ENCODE results near the gene TPX2.

TPX2 gene

DNA sequence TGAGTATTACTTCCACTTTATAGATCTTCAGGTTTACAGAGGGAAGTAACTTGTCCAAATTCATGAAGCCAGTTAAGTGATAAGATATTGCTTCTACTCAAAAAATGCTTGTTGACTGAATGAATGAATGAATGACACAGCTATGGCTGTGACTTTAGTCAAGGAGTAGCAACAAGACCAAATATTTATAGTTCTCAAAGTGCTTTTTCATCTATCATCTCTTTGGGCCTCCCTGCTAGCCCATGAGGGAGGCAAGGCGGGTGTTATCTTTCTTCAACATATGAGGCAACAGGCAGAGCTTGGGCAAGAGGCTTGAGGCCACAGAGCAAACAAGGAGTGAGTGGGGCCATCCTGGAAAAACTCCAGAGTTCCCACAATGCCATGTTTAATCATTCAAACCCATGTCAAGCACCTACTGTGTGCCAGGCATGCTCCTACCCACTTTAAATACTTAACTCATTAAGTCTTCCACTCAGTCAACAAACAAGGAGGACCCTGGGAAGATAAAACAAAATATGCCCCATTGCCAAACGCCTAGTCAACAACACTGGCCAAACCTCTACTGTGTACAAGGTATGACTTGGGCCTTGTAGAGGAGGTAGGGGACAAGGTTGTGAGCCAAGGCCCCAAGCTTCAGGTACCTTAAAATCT, 32.4 kb upstream of the TPX2 start:
- DNase-seq = no peak

GRCh38 chr20:31707258-31707615, 31.9 kb upstream of the TPX2 start:
- no peak for DNase-seq

DNA sequence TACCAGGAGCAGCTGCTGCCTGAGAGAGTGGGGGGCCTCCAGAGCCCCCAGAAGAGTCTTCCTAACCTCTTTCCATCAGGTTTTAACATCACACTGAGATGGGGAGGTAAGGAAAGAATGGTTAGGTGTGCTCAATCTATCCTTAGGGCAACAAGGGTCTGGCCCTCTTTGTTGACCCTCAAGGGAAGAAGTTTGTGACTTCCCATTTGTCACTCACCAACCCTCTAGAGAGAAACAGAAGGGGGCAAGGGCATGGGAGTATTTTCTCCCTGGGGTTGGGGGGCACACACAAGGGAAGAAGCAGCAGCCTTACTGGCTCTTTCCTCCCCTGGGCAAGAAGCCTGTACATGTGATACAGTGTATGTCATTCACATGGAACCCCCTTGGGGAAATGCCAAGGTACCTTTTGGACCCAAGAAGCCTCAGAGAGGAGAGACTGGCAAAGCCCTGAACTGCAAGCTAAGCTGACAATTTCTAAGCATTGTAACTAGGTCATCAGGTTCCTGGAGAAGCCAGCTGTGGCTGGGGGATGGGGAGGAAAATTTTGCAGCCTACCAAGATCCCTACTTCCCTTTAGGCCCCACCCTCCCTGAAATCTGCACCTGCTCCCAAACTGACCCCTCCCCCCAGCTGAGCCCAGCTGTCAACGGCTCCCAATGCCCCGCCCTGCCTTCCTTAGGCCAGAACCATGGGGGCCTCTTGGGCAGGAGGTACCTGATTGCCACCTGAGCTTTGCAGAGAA, 30.9 kb upstream of the TPX2 start:
- no peak for DNase-seq

- no peak for DNase-seq
Observed at GRCh38 chr20:31708736-31709534, 30.2 kb upstream of the TPX2 start.

- no peak for DNase-seq
Observed at GRCh38 chr20:31709939-31710338, 29.2 kb upstream of the TPX2 start.

DNA sequence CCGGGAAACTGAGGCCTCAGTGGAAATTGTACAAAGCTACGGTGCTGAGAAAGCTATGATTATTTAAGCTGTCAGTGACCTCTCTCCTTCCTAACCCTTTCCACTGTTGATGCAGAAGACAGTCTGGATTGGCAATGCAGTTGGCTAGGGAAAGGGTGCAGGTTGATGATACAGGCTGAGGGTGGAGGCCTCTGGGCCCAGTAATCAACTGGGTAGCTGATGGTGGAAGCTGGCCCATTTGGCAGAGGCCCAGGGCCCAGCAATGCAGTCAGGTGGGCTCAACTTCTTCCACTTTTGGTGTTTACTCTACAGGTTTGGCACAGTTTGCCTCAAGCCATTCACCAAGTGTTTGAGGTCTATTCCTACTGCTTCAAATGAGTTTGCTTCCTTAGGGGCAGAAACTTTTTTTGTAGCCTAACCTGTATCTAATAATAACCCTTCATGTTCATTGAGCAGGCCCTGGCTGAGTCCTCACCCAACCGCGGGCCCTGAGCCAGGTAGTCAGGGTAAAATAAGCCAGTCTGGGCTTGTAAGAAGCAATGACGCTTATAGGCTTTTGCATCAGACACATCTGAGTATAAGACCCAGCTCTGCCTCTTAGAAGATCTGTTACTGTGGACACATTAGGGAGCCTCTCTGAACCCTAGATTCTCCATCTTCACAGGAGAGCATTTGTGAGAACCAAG, 28.5 kb upstream of the TPX2 start:
- no peak for DNase-seq

DNA sequence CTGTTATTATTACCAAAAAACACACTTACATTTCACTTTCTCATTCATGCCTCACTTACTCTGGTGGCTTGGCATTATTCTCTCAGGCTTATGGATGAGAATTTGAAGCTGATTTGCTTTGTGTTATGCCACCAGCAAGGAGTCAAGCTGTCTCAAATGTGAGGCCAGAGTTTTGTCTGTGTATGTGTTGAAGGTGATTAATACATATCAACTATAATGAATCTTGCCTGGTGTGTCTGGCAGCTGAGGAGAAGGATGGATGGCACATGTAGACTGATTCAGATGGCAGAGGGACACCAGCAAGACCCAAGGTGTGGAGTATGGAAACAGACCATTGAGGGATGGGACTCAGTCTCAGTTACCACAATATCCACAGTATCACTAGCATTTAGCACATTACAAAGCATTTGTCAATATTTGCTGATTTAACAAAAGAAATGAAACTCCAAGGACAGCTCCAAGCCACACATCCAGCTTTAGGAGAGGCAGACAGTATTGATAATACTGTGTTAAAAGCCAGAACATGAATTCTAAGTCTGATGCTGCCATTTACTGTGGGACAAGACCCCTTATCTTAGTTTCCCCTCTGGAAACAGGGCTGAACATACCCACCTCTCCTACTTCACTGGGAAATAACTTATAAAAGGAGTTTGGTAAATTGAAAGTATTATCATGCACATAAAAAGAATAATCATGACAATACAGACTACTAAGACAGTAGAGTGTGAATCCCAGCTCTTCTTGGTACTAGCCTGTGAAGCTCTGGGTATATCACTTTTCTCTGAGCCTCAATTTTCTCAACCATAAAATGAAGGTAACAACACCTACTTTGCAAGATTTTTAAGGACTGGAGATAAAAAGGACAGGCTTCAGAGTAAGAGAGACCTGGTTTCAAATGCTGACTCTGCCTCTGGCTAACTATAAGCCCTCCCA, 27.6 kb upstream of the TPX2 start:
- DNase-seq = no peak

GRCh38 chr20:31712112-31712553, 27.0 kb upstream of the TPX2 start:
- no peak for DNase-seq

DNA sequence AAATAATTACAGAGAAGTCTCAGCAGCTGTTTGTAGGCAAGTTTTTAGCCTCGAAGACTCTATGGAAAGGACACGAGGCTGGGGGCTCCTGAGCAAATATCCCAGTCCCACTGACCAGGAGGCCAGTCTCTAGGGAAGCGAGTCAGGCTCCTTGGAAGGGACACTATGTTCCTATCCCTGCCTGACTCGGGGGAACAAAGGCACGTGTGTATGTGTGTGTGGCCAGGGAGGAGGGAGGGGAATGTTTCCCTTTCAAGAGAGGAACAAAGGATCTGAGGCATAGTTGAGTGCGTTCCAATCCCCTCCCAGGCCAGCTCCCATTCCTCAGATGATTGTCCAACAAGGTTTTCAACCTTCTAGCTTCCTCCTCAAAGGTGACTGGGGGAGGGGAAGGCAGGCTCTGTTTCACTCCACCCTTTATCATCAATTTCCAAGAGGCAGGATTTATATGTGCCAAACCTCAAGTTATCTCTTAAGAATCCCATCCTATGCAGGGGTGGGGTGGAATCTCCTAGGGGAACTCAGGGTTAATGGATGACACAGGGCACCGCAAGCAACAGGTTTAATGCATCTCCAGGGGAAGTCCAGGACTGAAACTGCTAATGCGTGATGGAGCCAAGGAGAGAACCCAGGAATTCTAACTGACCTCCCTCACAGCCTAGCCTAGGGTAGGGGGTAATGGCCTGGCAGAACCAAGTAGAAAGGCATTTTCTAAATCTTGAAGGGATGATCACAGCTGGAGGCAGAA, 26.4 kb upstream of the TPX2 start:
- no peak for DNase-seq

- no peak for DNase-seq
Observed at GRCh38 chr20:31713312-31714273, 25.5 kb upstream of the TPX2 start.

DNA sequence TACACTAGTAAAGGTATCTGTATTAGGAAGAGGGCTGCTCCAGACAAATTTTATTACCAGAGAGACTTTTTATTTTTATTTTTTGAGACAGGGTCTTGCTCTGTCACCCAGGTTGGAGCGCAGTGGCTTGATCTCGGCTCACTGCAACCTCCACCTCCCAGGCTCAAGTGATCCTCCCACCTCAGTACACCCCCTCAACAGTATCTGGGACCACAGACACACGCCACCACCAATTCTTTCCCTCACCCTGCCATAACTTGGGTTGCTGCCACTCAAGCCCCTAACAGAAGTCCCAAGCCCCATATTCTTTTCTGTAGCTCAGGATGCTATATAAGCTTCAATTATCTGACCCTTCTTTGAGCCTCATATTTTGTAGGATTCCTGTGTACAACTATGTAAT, 23.3 kb upstream of the TPX2 start:
- no peak for DNase-seq

DNA sequence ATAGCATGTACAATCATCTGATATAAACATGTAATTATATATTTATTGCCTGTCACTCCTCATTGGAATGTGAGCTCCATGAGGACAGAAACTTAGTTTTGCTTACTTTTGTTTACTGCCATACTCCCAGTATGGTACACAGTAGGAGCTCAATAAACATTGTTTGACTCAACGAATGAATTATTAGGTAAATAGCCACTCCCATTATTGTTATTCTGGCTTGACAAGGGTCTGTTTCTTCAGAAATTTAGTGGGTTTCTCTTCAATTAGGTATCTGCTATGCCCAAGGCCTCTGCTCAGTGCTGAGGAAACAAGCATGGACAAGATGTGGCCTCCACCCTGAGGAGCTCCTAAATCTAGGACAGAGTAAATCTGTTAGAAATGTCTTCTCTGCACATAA, 22.7 kb upstream of the TPX2 start:
- no peak for DNase-seq

- no peak for DNase-seq
Observed at GRCh38 chr20:31716818-31717477, 22.1 kb upstream of the TPX2 start.

DNA sequence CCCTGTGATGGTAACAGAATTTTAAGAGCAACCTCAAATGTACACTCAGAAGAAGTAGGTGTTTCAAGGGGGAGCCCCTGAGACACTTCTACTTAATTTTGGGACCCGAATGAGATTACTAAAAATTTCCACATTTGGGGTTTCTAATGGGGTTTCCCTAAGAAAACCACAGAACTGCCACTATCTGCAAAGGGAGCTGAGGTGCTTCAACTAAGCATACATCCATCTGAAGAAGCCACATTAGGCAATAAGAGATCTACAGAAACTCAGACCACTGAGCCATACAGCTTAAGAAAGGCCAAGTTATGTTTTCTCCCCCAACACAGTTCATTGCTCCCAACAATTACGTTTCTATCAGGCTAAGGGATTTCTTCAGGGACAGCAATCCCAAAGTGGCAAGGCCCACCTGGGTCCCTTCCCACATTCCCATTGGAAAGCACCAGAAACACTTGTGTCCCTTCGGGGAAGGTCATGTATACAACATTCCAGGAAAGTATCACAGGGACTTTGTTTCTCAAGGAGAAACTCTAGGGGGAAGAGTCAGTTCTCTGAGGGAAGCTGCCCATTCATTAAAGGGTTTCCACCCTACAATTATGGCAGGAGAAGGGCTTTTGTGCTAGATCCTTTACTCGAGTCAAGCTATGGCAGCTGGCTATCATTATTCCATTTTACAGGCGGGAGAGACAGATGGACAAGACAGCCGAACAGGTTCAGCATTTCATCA, 21.4 kb upstream of the TPX2 start:
- DNase-seq = no peak

DNA sequence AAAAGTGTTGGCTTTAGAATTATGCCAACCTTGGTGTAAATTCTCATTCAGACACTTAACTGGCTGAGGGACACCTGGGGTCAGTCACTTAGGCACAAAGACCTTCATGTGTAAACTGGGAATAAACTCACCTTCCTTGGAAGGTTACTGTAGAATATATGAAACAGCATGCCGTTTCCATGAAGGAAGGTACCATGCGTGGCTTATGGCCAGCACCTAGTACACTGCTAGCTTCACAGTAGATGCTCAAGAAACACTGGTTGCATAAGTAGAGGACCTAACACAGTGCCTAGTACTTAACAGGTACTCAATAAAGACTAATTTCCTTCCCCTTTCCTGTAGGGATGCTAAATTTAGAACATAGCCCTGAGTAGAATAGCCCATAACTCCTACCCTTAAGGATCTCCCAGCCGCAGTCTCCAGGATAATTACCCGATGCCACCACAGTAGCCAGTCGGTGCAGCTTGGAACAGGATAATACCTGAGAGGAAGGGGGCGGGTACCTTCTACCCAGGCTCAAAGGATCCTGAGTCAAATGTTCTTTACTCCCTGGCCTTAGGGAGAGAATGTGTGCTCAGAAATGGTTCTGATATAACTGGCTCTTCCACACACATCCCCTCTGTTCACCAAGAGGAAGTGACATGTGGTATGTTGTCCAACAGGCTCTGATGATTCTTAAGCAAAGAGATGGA, 20.0 kb upstream of the TPX2 start:
- DNase-seq = no peak

- DNase-seq = no peak
Observed at GRCh38 chr20:31719644-31720485, 19.2 kb upstream of the TPX2 start.

Data from effector CD8-positive, alpha-beta T cell (primary cell).